ENCODE data around the gene UNC119. TPM values are rescaled to one million over a fixed set of nuclear protein-coding genes. Genes with fewer than 3 reads are reported as not detected.

Gene UNC119
- total and polyA plus RNA-seq, 2 of the 13 experiments (the other 11 are each of a cell fraction or from before 2014, with no cell fraction given), result 10.4 to 63.1 TPM

DNA sequence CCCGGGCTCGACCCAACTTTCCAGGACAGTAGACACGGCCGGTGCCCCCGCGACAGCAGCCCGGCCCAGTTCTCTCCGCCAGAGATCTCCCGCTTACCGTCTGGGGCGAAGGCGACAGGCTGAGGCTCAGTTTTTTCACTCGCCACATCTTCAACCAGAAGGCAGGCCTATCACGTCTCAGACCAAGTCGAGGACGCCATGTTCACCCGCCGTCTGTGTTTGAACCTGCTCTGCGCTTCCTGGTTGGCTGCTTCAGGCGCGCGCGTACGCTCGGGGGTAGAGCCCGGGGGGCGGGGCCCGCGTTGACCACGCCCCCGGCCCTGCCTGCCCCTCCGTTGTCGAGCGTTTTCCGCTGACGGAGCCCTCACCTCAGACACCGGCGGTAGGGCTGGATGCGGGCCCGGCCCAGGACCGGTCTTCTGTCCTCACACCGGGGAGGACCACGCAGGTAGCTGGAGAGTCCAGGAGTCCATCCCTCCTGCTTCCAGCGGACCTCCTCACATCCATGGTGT is 46.4 kb upstream of the UNC119 start, which contains the start of gene SPAG5 (continued):
- no peak for TF ChIP-seq NR2F1 (CRISPR knock-in tag; IDR thresholded peaks at IDR 0.05)
- peak; percentile 17 for TF ChIP-seq XRCC5 (optimal IDR thresholded peaks at IDR 0.05; ENCODE audit: low read length)
- TF ChIP-seq, protein P1, sequence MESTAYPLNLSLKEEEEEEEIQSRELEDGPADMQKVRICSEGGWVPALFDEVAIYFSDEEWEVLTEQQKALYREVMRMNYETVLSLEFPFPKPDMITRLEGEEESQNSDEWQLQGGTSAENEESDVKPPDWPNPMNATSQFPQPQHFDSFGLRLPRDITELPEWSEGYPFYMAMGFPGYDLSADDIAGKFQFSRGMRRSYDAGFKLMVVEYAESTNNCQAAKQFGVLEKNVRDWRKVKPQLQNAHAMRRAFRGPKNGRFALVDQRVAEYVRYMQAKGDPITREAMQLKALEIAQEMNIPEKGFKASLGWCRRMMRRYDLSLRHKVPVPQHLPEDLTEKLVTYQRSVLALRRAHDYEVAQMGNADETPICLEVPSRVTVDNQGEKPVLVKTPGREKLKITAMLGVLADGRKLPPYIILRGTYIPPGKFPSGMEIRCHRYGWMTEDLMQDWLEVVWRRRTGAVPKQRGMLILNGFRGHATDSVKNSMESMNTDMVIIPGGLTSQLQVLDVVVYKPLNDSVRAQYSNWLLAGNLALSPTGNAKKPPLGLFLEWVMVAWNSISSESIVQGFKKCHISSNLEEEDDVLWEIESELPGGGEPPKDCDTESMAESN (CRISPR knock-in tag; conservative IDR thresholded peaks at IDR 0.05), result peak; percentile 75; the same call in 1 of the 2 replicates
- TF ChIP-seq MAFF (IDR thresholded peaks at IDR 0.05; ENCODE audit: low read depth, low read length), result no peak
- no peak for TF ChIP-seq ZKSCAN1 (IDR thresholded peaks at IDR 0.05; ENCODE audit: low read length)
- TF ChIP-seq DNMT1 (CRISPR knock-in tag; IDR thresholded peaks at IDR 0.05), result no peak
- no peak for TF ChIP-seq RARG (CRISPR knock-in tag; IDR thresholded peaks at IDR 0.05; ENCODE audit: low read depth)
- TF ChIP-seq HNF4A (CRISPR knock-in tag; IDR thresholded peaks at IDR 0.05), result peak; percentile 47
- no peak for TF ChIP-seq SIX1 (CRISPR knock-in tag; IDR thresholded peaks at IDR 0.05; ENCODE audit: borderline replicate concordance)
- TF ChIP-seq, protein P2, sequence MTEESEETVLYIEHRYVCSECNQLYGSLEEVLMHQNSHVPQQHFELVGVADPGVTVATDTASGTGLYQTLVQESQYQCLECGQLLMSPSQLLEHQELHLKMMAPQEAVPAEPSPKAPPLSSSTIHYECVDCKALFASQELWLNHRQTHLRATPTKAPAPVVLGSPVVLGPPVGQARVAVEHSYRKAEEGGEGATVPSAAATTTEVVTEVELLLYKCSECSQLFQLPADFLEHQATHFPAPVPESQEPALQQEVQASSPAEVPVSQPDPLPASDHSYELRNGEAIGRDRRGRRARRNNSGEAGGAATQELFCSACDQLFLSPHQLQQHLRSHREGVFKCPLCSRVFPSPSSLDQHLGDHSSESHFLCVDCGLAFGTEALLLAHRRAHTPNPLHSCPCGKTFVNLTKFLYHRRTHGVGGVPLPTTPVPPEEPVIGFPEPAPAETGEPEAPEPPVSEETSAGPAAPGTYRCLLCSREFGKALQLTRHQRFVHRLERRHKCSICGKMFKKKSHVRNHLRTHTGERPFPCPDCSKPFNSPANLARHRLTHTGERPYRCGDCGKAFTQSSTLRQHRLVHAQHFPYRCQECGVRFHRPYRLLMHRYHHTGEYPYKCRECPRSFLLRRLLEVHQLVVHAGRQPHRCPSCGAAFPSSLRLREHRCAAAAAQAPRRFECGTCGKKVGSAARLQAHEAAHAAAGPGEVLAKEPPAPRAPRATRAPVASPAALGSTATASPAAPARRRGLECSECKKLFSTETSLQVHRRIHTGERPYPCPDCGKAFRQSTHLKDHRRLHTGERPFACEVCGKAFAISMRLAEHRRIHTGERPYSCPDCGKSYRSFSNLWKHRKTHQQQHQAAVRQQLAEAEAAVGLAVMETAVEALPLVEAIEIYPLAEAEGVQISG (CRISPR knock-in tag; IDR thresholded peaks at IDR 0.05), result no peak; the same call in 1 of the 2 replicates
- no peak for TF ChIP-seq NONO (IDR thresholded peaks at IDR 0.05)
- TF ChIP-seq NONO (CRISPR knock-in tag; conservative IDR thresholded peaks at IDR 0.05), result peak; percentile 55; the same call in 1 of the 2 replicates
- TF ChIP-seq, protein P3, sequence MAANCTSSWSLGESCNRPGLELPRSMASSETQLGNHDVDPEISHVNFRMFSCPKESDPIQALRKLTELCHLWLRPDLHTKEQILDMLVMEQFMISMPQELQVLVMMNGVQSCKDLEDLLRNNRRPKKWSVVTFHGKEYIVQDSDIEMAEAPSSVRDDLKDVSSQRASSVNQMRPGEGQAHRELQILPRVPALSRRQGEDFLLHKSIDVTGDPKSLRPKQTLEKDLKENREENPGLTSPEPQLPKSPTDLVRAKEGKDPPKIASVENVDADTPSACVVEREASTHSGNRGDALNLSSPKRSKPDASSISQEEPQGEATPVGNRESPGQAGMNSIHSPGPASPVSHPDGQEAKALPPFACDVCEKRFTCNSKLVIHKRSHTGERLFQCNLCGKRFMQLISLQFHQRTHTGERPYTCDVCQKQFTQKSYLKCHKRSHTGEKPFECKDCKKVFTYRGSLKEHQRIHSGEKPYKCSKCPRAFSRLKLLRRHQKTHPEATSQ (CRISPR knock-in tag; IDR thresholded peaks at IDR 0.05; ENCODE audit: borderline replicate concordance), result no peak; the same call in 1 of the 2 replicates
- TF ChIP-seq ZNF24 (IDR thresholded peaks at IDR 0.05), result no peak
- no peak for TF ChIP-seq ZNF468 (CRISPR knock-in tag; IDR thresholded peaks at IDR 0.05)
- TF ChIP-seq, protein P4, sequence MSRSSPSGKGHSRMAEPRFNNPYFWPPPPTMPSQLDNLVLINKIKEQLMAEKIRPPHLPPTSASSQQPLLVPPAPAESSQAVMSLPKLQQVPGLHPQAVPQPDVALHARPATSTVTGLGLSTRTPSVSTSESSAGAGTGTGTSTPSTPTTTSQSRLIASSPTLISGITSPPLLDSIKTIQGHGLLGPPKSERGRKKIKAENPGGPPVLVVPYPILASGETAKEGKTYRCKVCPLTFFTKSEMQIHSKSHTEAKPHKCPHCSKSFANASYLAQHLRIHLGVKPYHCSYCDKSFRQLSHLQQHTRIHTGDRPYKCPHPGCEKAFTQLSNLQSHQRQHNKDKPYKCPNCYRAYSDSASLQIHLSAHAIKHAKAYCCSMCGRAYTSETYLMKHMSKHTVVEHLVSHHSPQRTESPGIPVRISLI (CRISPR knock-in tag; IDR thresholded peaks at IDR 0.05; ENCODE audit: borderline replicate concordance), result no peak
- TF ChIP-seq ZNF839 (CRISPR knock-in tag; IDR thresholded peaks at IDR 0.05; ENCODE audit: borderline replicate concordance), result no peak
- TF ChIP-seq ZNF501 (CRISPR knock-in tag; IDR thresholded peaks at IDR 0.05), result peak; percentile 82; the same call in 1 of the 2 replicates
- TF ChIP-seq ZNF160 (CRISPR knock-in tag; IDR thresholded peaks at IDR 0.05), result no peak
- no peak for TF ChIP-seq RELA (CRISPR knock-in tag; IDR thresholded peaks at IDR 0.05)
- no peak for TF ChIP-seq EP300 (IDR thresholded peaks at IDR 0.05; ENCODE audit: low read depth in 2 of 2, low read length in 2 of 2)
- no peak for TF ChIP-seq EP300 (CRISPR knock-in tag; IDR thresholded peaks at IDR 0.05; ENCODE audit: borderline replicate concordance)
- TF ChIP-seq ZSCAN9 (CRISPR knock-in tag; IDR thresholded peaks at IDR 0.05; ENCODE audit: borderline replicate concordance), result no peak
- no peak for TF ChIP-seq ZNF136 (CRISPR knock-in tag; IDR thresholded peaks at IDR 0.05; ENCODE audit: low read depth)
- TF ChIP-seq ZNF615 (CRISPR knock-in tag; IDR thresholded peaks at IDR 0.05; ENCODE audit: borderline replicate concordance), result no peak
